Type B pancreatic cell (in vitro differentiated cells): ENCODE measurements around the gene SLC4A1. TPM values are rescaled to one million over a fixed set of nuclear protein-coding genes. Genes with fewer than 3 reads are reported as not detected.

Experiments used
- DNase-seq: peaks from one replicate; pipeline ENCODE4 v3.0.0; 2021; ENCODE audit warnings: mixed read lengths; ENCODE audit not compliant: unreplicated experiment; ENCODE audit errors: extremely low spot score
- H3K27ac Mint-ChIP-seq: 2 replicates; pipeline ENCODE4 v1.8.0; 2021; ENCODE audit warnings: mild to moderate bottlenecking, mixed read lengths
- H3K27me3 Mint-ChIP-seq: 2 replicates; pipeline ENCODE4 v1.8.0; 2021; ENCODE audit warnings: mixed read lengths
- H3K36me3 Mint-ChIP-seq: 2 replicates; pipeline ENCODE4 v1.8.0; 2021; ENCODE audit warnings: mixed read lengths
- H3K4me1 Mint-ChIP-seq: one replicate; pipeline ENCODE4 v1.8.0; 2021; ENCODE audit warnings: mixed read lengths; ENCODE audit not compliant: unreplicated experiment
- H3K4me3 Mint-ChIP-seq: 2 replicates; pipeline ENCODE4 v1.8.0; 2021; ENCODE audit warnings: mild to moderate bottlenecking, mixed read lengths
- H3K9me3 Mint-ChIP-seq: 2 replicates; pipeline ENCODE4 v1.8.0; 2021; ENCODE audit warnings: mixed read lengths
- CTCF ChIP-seq: fragments of 200-600 bp; sonication (generic); conservative IDR thresholded peaks from 2 replicates; pipeline ENCODE4 v1.5.0; 2021; ENCODE audit warnings: antibody characterized with exemption, mild to moderate bottlenecking
- total RNA-seq: library from RNA; stranded (reverse); gene quantifications from 2 replicates; pipeline ENCODE4 v1.2.1, GENCODE V29; 2021; ENCODE audit warnings: low replicate concordance

Gene SLC4A1
- total RNA-seq, 1 donor from 2014 or later = not detected

- DNase-seq = no peak
- no peak for TF ChIP-seq CTCF
- no peak overlapping the region for H3K27ac Mint-ChIP-seq
- no peaks in the 10 kb centered on the region for H3K9me3 Mint-ChIP-seq
- no peak overlapping the region for H3K4me3 Mint-ChIP-seq
- peaks cover 42% of the 10 kb centered on the region for H3K27me3 Mint-ChIP-seq
- H3K4me1 Mint-ChIP-seq = no peaks in the 10 kb centered on the region
- no peaks in the 10 kb centered on the region for H3K36me3 Mint-ChIP-seq
These were observed 30.0 kb upstream of the SLC4A1 start for GRCh38 chr17:44297975-44298374.

- Mint-ChIP-seq H3K36me3 (no peaks in the 10 kb centered on the region), H3K9me3 (no peaks in the 10 kb centered on the region), H3K27me3 (peaks cover 42% of the 10 kb centered on the region), H3K27ac (no peak overlapping the region), H3K4me3 (no peak overlapping the region), H3K4me1 (no peaks in the 10 kb centered on the region)
- no peak for DNase-seq
- TF ChIP-seq CTCF = no peak
These were observed 25.7 kb upstream of the SLC4A1 start for GRCh38 chr17:44293509-44294226.

- H3K9me3 Mint-ChIP-seq = no peaks in the 10 kb centered on the region
These were observed 19.7 kb upstream of the SLC4A1 start for GRCh38 chr17:44287651-44288050.

GRCh38 chr17:44284024-44284400, 16.1 kb upstream of the SLC4A1 start:
- peaks cover 20% of the 10 kb centered on the region for H3K27me3 Mint-ChIP-seq
- no peak for TF ChIP-seq CTCF
- no peaks in the 10 kb centered on the region for H3K36me3 Mint-ChIP-seq
- no peak overlapping the region for H3K27ac Mint-ChIP-seq
- H3K4me1 Mint-ChIP-seq = no peaks in the 10 kb centered on the region
- H3K9me3 Mint-ChIP-seq = no peaks in the 10 kb centered on the region
- H3K4me3 Mint-ChIP-seq = no peak overlapping the region
- no peak for DNase-seq

More at GRCh38 chr17:44287651-44288050, 19.7 kb upstream of the SLC4A1 start:
- DNase-seq = no peak
- no peaks in the 10 kb centered on the region for H3K4me1 Mint-ChIP-seq
- H3K27me3 Mint-ChIP-seq = peaks cover 33% of the 10 kb centered on the region
- H3K36me3 Mint-ChIP-seq = no peaks in the 10 kb centered on the region
- no peak overlapping the region for H3K27ac Mint-ChIP-seq
- H3K4me3 Mint-ChIP-seq = no peak overlapping the region
- no peak for TF ChIP-seq CTCF

GRCh38 chr17:44283344-44284023, 15.5 kb upstream of the SLC4A1 start:
- Mint-ChIP-seq H3K4me3 (no peak overlapping the region), H3K36me3 (no peaks in the 10 kb centered on the region), H3K27me3 (peaks cover 16% of the 10 kb centered on the region), H3K4me1 (no peaks in the 10 kb centered on the region), H3K27ac (no peak overlapping the region), H3K9me3 (no peaks in the 10 kb centered on the region)
- no peak for DNase-seq
- TF ChIP-seq CTCF = no peak
